Measurements from ENCODE around the gene LRP1B.

- TF ChIP-seq CTCF (conservative IDR thresholded peaks at IDR 0.05 in 1 of 2, IDR thresholded peaks at IDR 0.05 in 1 of 2; ENCODE audit: extremely low read depth in 1 of 2, insufficient read depth in 1 of 2, low read depth in 1 of 2, low read length in 2 of 2) (no peak), EZH2 (IDR thresholded peaks at IDR 0.05; ENCODE audit: borderline replicate concordance, low read length) (no peak)
Observed at GRCh38 chr2:140552634-140553033, 1578.2 kb downstream of the LRP1B start.
